Smooth muscle cell (in vitro differentiated cells): Measurements from ENCODE around the gene MAP3K13. TPM values are rescaled to one million over a fixed set of nuclear protein-coding genes. Genes with fewer than 3 reads are reported as not detected.

ENCODE experiments used
- DNase-seq: peaks from one replicate; lab custom pipeline; 2025; ENCODE audit not compliant: unreplicated experiment; lab: John Stamatoyannopoulos, UW
- H2AFZ ChIP-seq: fragments of 200-600 bp; sonication (generic); 2 replicates; pipeline ENCODE4 v1.6.0; 2016; ENCODE audit warnings: antibody characterized with exemption, low read depth, mild to moderate bottlenecking
- H3F3A ChIP-seq: fragments of 200-600 bp; sonication (generic); 2 replicates; pipeline ENCODE4 v1.6.0; 2017; ENCODE audit warnings: antibody characterized with exemption, low read depth
- H3K27ac ChIP-seq: fragments of 200-600 bp; sonication (generic); 2 replicates; pipeline ENCODE4 v1.5.1; 2016; ENCODE audit warnings: low read depth, mild to moderate bottlenecking
- H3K27me3 ChIP-seq: fragments of 200-600 bp; sonication (generic); 2 replicates; pipeline ENCODE4 v1.6.1; 2016; ENCODE audit warnings: low read depth, mild to moderate bottlenecking
- H3K36me3 ChIP-seq: fragments of 200-600 bp; sonication (generic); 2 replicates; pipeline ENCODE4 v1.5.1; 2016; ENCODE audit warnings: low read depth
- H3K4me1 ChIP-seq: fragments of 200-600 bp; sonication (generic); 2 replicates; pipeline ENCODE4 v1.5.1; 2016; ENCODE audit warnings: low read depth
- H3K4me2 ChIP-seq: fragments of 200-600 bp; sonication (generic); 2 replicates; pipeline ENCODE4 v1.6.0; 2016; ENCODE audit warnings: mild to moderate bottlenecking
- H3K4me3 ChIP-seq: fragments of 200-600 bp; sonication (generic); 2 replicates; pipeline ENCODE4 v1.5.1; 2016; ENCODE audit warnings: mild to moderate bottlenecking
- H3K79me2 ChIP-seq: fragments of 200-600 bp; sonication (generic); 2 replicates; pipeline ENCODE4 v1.6.0; 2016; ENCODE audit warnings: low read depth, mild to moderate bottlenecking
- H3K9ac ChIP-seq: fragments of 200-600 bp; sonication (generic); 2 replicates; pipeline ENCODE4 v1.6.0; 2016; ENCODE audit warnings: low read depth
- H3K9me3 ChIP-seq: fragments of 200-600 bp; sonication (generic); replicated peaks from 2 replicates; pipeline ENCODE4 v1.5.1; 2016; ENCODE audit warnings: low read depth
- H4K20me1 ChIP-seq: fragments of 200-600 bp; sonication (generic); 2 replicates; pipeline ENCODE4 v1.6.0; 2016; ENCODE audit warnings: low read depth
- CTCF ChIP-seq: fragments of 200-600 bp; sonication (generic); IDR thresholded peaks from 2 replicates; pipeline ENCODE4 v1.5.1; 2017; ENCODE audit warnings: borderline replicate concordance, mild to moderate bottlenecking, antibody characterized with exemption; ENCODE audit not compliant: insufficient read depth, poor library complexity, severe bottlenecking
- WGBS: methylation state at CpG from one replicate; pipeline ENCODE4 v1.1.7; 2016; ENCODE audit warnings: low lambda C conversion rate; 5-methylcytosine and 5-hydroxymethylcytosine counted together
- polyA plus RNA-seq: library from polyadenylated mRNA; unstranded; fragments of >200 nt; fragmentation: Nextera tagmentation; extraction: Ambion mirVana; gene quantifications from 2 replicates; pipeline ENCODE4 v1.2.1, GENCODE V29; 2016
- total RNA-seq: library from RNA; depleted of rRNA; stranded (reverse); fragments of >200 nt; gene quantifications from 2 replicates; pipeline ENCODE4 v1.2.3, GENCODE V29; 2014

Gene MAP3K13
- total and polyA plus RNA-seq, 2 experiments from 2014 or later: 28.5 to 49.9 TPM

GRCh38 chr3:185430375-185430774 lies 67.4 kb downstream of the MAP3K13 start:
- H3K36me3 ChIP-seq: no peaks in the 10 kb centered on the region
- H3K9ac ChIP-seq: no peak overlapping the region
- no peak overlapping the region for H3K27ac ChIP-seq
- no peak overlapping the region for H2AFZ ChIP-seq
- no peak for DNase-seq
- 87% methylated on average over 4 of the region's 4 CpGs for WGBS
- H3K79me2 ChIP-seq: no peaks in the 10 kb centered on the region
- no peak overlapping the region for H3K4me2 ChIP-seq
- no peaks in the 10 kb centered on the region for H3K4me1 ChIP-seq
- no peaks in the 10 kb centered on the region for H3F3A ChIP-seq
- no peak for TF ChIP-seq CTCF
- H4K20me1 ChIP-seq: no peaks in the 10 kb centered on the region
- H3K27me3 ChIP-seq: no peaks in the 10 kb centered on the region
- no peak overlapping the region for H3K4me3 ChIP-seq
- no peaks in the 10 kb centered on the region for H3K9me3 ChIP-seq

- WGBS: 85% methylated on average over 7 of the region's 7 CpGs
- H3K27me3 ChIP-seq: no peaks in the 10 kb centered on the region
- no peak for TF ChIP-seq CTCF
Measured at GRCh38 chr3:185439745-185440466, 77.0 kb downstream of the MAP3K13 start.

GRCh38 chr3:185442031-185442430 lies 79.1 kb downstream of the MAP3K13 start:
- H3F3A ChIP-seq: no peaks in the 10 kb centered on the region

More at GRCh38 chr3:185439745-185440466, 77.0 kb downstream of the MAP3K13 start:
- no peak for DNase-seq
- Histone ChIP-seq H3K79me2 (no peaks in the 10 kb centered on the region), H3K9me3 (no peaks in the 10 kb centered on the region), H3K27ac (no peak overlapping the region), H2AFZ (no peak overlapping the region), H3F3A (no peaks in the 10 kb centered on the region), H3K4me3 (no peak overlapping the region), H4K20me1 (no peaks in the 10 kb centered on the region), H3K9ac (no peak overlapping the region), H3K4me1 (no peaks in the 10 kb centered on the region), H3K4me2 (no peak overlapping the region), H3K36me3 (no peaks in the 10 kb centered on the region)

More at GRCh38 chr3:185442031-185442430, 79.1 kb downstream of the MAP3K13 start:
- Histone ChIP-seq H3K4me3 (no peak overlapping the region), H2AFZ (no peak overlapping the region), H3K9me3 (no peaks in the 10 kb centered on the region), H3K4me2 (no peak overlapping the region), H3K27ac (no peak overlapping the region), H3K4me1 (no peaks in the 10 kb centered on the region), H3K36me3 (no peaks in the 10 kb centered on the region), H4K20me1 (no peaks in the 10 kb centered on the region), H3K27me3 (no peaks in the 10 kb centered on the region), H3K79me2 (no peaks in the 10 kb centered on the region), H3K9ac (no peak overlapping the region)
- no peak for DNase-seq
- no peak for TF ChIP-seq CTCF
- 97% methylated on average over 5 of the region's 6 CpGs for WGBS
